Neuronal stem cell (in vitro differentiated cells): Measurements from ENCODE around the gene ZNF500.
A peak's percentile ranks its signal among the peaks of the same experiment; 100 is the strongest.

ENCODE experiments used
- DNase-seq: peaks from one replicate; pipeline ENCODE4 v3.0.0-alpha.2; 2013; ENCODE audit warnings: low spot score
- H2AFZ ChIP-seq: one replicate; pipeline ENCODE4 v1.6.1; 2013; ENCODE audit warnings: mild to moderate bottlenecking, low read length, inconsistent platforms
- H2AK5ac ChIP-seq: 2 replicates; pipeline ENCODE4 v1.6.1; 2013; ENCODE audit warnings: low read depth, mild to moderate bottlenecking, inconsistent platforms, low read length, moderate library complexity, mixed read lengths
- H2BK120ac ChIP-seq: 2 replicates; pipeline ENCODE4 v1.6.1; 2013; ENCODE audit warnings: low read depth, mild to moderate bottlenecking, inconsistent platforms, low read length, moderate library complexity, mixed read lengths
- H2BK12ac ChIP-seq: one replicate; pipeline ENCODE4 v1.6.1; 2013; ENCODE audit warnings: low read length, inconsistent platforms
- H2BK15ac ChIP-seq: 2 replicates; pipeline ENCODE4 v1.6.1; 2013; ENCODE audit warnings: mild to moderate bottlenecking, low read length, inconsistent platforms, mixed read lengths
- H2BK5ac ChIP-seq: one replicate; pipeline ENCODE4 v1.6.1; 2013; ENCODE audit warnings: inconsistent platforms, mild to moderate bottlenecking, low read length, moderate library complexity
- H3K14ac ChIP-seq: one replicate; pipeline ENCODE4 v1.6.1; 2013; ENCODE audit warnings: low read length, inconsistent platforms
- H3K18ac ChIP-seq: 2 replicates; pipeline ENCODE4 v1.6.1; 2013; ENCODE audit warnings: low read length, inconsistent platforms
- H3K23ac ChIP-seq: 2 replicates; pipeline ENCODE4 v1.6.1; 2013; ENCODE audit warnings: low read depth, mild to moderate bottlenecking, mixed read lengths, low read length, inconsistent platforms; ENCODE audit not compliant: poor library complexity
- H3K27ac ChIP-seq: replicated peaks from 3 replicates; pipeline ENCODE4 v1.5.1; 2013; ENCODE audit warnings: low read length, inconsistent platforms
- H3K27me3 ChIP-seq, 3 experiments: 2 replicates each; pipeline ENCODE4 v1.6.1; 2013; ENCODE audit warnings: low read length in 3 of 3, mild to moderate bottlenecking in 2 of 3, inconsistent platforms in 1 of 3, low read depth in 1 of 3, mixed read lengths in 1 of 3, moderate library complexity in 1 of 3; ENCODE audit not compliant: control insufficient read depth in 3 of 3, insufficient read depth in 3 of 3
- H3K36me3 ChIP-seq, 2 donors: replicated peaks in 1 of 2; 2 replicates each; pipeline ENCODE4 v1.6.1; 2013; ENCODE audit warnings: low read length in 2 of 2; ENCODE audit not compliant: control insufficient read depth in 2 of 2, insufficient read depth in 2 of 2
- H3K4ac ChIP-seq: 2 replicates; pipeline ENCODE4 v1.6.1; 2013; ENCODE audit warnings: inconsistent platforms, mild to moderate bottlenecking, low read length, moderate library complexity
- H3K4me1 ChIP-seq, 2 donors: 1 replicate in 1 of 2; 2 replicates in 1 of 2; pipeline ENCODE4 v1.6.1; 2013; ENCODE audit warnings: low read length in 2 of 2, low read depth in 1 of 2; ENCODE audit not compliant: control insufficient read depth in 2 of 2, insufficient read depth in 1 of 2
- H3K4me2 ChIP-seq: one replicate; pipeline ENCODE4 v1.6.1; 2013; ENCODE audit warnings: mild to moderate bottlenecking, low read length, inconsistent platforms; ENCODE audit not compliant: insufficient read depth, poor library complexity, severe bottlenecking
- H3K4me3 ChIP-seq, 2 donors: 2 replicates each; pipeline ENCODE4 v1.5.1; 2013; ENCODE audit warnings: low read length in 2 of 2, mild to moderate bottlenecking in 2 of 2, inconsistent platforms in 1 of 2, moderate library complexity in 1 of 2
- H3K79me1 ChIP-seq: one replicate; pipeline ENCODE4 v1.6.1; 2013; ENCODE audit warnings: low read depth, mild to moderate bottlenecking, inconsistent platforms, low read length, moderate library complexity
- H3K9ac ChIP-seq: one replicate; pipeline ENCODE4 v1.6.1; 2013; ENCODE audit warnings: mild to moderate bottlenecking, low read depth, low read length, inconsistent platforms; ENCODE audit not compliant: poor library complexity
- H3K9me3 ChIP-seq, 2 donors: replicated peaks in 1 of 2; 2 replicates each; pipeline versions ENCODE3 to v1.6.1; 2013; ENCODE audit warnings: low read length in 2 of 2, mild to moderate bottlenecking in 2 of 2, inconsistent platforms in 1 of 2, low read depth in 1 of 2, mixed read lengths in 1 of 2, moderate library complexity in 1 of 2; ENCODE audit not compliant: control insufficient read depth in 2 of 2, insufficient read depth in 1 of 2
- H4K8ac ChIP-seq: one replicate; pipeline ENCODE4 v1.6.1; 2013; ENCODE audit warnings: low read depth, mild to moderate bottlenecking, inconsistent platforms, low read length, moderate library complexity
- H4K91ac ChIP-seq: one replicate; pipeline ENCODE4 v1.6.1; 2013; ENCODE audit warnings: low read length, low read depth, mild to moderate bottlenecking, inconsistent platforms; ENCODE audit not compliant: poor library complexity
- WGBS, 2 donors: extraction: QIAGEN DNeasy Blood & Tissue Kit; methylation state at CpG; one replicate each; pipeline ENCODE4 v1.1.7; 2013; ENCODE audit warnings: missing lambda C conversion rate in 2 of 2, mixed read lengths in 1 of 2; ENCODE audit not compliant: insufficient read length in 2 of 2, insufficient replicate concordance in 1 of 2; ENCODE audit errors: extremely low coverage in 2 of 2; 5-methylcytosine and 5-hydroxymethylcytosine counted together

The ZNF500 gene

GRCh38 chr16:4723071-4723767 lies 43.7 kb downstream of the ZNF500 start:
- Histone ChIP-seq H3K9ac (no peak overlapping the region), H2BK5ac (no peak overlapping the region), H3K4me3 (no peak overlapping the region), H2BK12ac (no peak overlapping the region), H4K91ac (no peak overlapping the region), H2AK5ac (no peak overlapping the region), H3K18ac (no peak overlapping the region), H2BK120ac (no peak overlapping the region), H2AFZ (no peak overlapping the region), H3K79me1 (peaks cover 11% of the 10 kb centered on the region), H3K4me1 (no peaks in the 10 kb centered on the region), H3K23ac (peak overlapping the region; percentile 65), H3K9me3 (no peaks in the 10 kb centered on the region), H2BK15ac (no peak overlapping the region), H3K36me3 (peaks cover 17 to 60% of the 10 kb centered on the region in 2 donors), H3K27ac (no peak overlapping the region), H3K14ac (no peak overlapping the region), H3K27me3 (no peaks in the 10 kb centered on the region), H3K4ac (no peak overlapping the region), H3K4me2 (no peak overlapping the region), H4K8ac (no peak overlapping the region)
- DNase-seq = no peak
- WGBS, 2 donors = no CpG with 5 or more reads among the region's 14 CpGs

DNA sequence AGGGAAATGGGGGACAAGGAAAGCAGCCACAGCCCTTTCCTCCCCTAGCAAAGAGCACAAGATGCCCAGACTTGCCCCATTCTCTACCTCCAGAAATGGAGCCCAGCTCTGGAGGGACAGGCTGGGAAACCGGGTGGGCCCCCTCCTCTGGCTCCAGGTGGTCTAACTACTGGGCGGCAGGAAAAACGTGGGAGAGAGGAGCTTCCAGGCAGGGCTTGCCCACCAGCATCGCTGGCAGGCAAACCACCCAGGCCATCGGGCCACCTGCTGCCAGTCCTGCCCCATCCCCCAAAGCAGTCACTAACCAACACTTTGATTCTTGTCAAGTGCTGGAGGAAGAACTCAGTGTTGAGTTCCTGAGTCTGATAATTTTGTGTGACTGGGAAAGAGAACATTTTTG lies 48.5 kb downstream of the ZNF500 start:
- DNase-seq = no peak
- Histone ChIP-seq H3K4me3 (no peak overlapping the region), H2AFZ (no peak overlapping the region), H3K18ac (no peak overlapping the region), H3K4ac (no peak overlapping the region), H3K27ac (no peak overlapping the region), H3K9ac (no peak overlapping the region), H3K27me3 (no peaks in the 10 kb centered on the region), H2AK5ac (no peak overlapping the region), H3K79me1 (peaks cover 3% of the 10 kb centered on the region), H2BK5ac (no peak overlapping the region), H4K8ac (no peak overlapping the region), H3K4me1 (no peaks in the 10 kb centered on the region), H3K4me2 (no peak overlapping the region), H3K23ac (no peak overlapping the region), H2BK12ac (no peak overlapping the region), H2BK120ac (no peak overlapping the region), H3K9me3 (no peaks in the 10 kb centered on the region), H3K36me3 (peaks cover 12 to 40% of the 10 kb centered on the region in 2 donors), H3K14ac (no peak overlapping the region), H4K91ac (no peak overlapping the region), H2BK15ac (no peak overlapping the region)
- no CpG with 5 or more reads among the region's 5 CpGs for WGBS, 2 donors

DNA sequence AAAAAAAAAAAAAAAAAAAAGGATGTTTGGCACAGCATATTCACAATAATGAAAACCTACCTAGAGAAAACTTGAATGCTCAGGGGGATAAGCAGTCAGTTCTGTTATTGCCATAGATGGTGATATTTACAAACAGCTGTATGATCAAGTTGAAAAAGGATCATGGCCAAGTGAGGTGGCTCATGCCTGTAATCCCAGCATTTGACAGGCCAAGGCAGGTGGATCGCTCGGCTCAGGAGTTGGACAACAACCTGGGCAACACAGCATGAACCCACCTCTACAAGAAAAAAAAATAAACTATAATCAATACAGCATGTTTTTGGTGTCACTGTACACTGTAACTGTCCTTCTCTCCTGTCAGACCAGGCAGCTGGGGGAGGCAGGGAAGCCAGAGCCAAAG lies 52.0 kb downstream of the ZNF500 start:
- no peak overlapping the region for H2AFZ ChIP-seq
- H3K9me3 ChIP-seq = no peaks in the 10 kb centered on the region
- H3K4me3 ChIP-seq = no peak overlapping the region
- WGBS, 2 donors = no CpG with 5 or more reads among the region's 2 CpGs
- H3K36me3 ChIP-seq = peaks cover 10 to 56% of the 10 kb centered on the region in 2 donors
- H3K4ac ChIP-seq = no peak overlapping the region
- H3K4me1 ChIP-seq = no peaks in the 10 kb centered on the region
- H3K27ac ChIP-seq = no peak overlapping the region
- H4K8ac ChIP-seq = no peak overlapping the region
- H2AK5ac ChIP-seq = no peak overlapping the region
- H3K23ac ChIP-seq = no peak overlapping the region
- H3K79me1 ChIP-seq = peaks cover 3% of the 10 kb centered on the region
- no peak overlapping the region for H4K91ac ChIP-seq
- no peak overlapping the region for H2BK5ac ChIP-seq
- DNase-seq = no peak
- H3K27me3 ChIP-seq = no peaks in the 10 kb centered on the region
- no peak overlapping the region for H3K14ac ChIP-seq
- H3K18ac ChIP-seq = no peak overlapping the region
- no peak overlapping the region for H3K9ac ChIP-seq
- no peak overlapping the region for H2BK15ac ChIP-seq
- no peak overlapping the region for H2BK12ac ChIP-seq
- H2BK120ac ChIP-seq = no peak overlapping the region
- H3K4me2 ChIP-seq = no peak overlapping the region

DNA sequence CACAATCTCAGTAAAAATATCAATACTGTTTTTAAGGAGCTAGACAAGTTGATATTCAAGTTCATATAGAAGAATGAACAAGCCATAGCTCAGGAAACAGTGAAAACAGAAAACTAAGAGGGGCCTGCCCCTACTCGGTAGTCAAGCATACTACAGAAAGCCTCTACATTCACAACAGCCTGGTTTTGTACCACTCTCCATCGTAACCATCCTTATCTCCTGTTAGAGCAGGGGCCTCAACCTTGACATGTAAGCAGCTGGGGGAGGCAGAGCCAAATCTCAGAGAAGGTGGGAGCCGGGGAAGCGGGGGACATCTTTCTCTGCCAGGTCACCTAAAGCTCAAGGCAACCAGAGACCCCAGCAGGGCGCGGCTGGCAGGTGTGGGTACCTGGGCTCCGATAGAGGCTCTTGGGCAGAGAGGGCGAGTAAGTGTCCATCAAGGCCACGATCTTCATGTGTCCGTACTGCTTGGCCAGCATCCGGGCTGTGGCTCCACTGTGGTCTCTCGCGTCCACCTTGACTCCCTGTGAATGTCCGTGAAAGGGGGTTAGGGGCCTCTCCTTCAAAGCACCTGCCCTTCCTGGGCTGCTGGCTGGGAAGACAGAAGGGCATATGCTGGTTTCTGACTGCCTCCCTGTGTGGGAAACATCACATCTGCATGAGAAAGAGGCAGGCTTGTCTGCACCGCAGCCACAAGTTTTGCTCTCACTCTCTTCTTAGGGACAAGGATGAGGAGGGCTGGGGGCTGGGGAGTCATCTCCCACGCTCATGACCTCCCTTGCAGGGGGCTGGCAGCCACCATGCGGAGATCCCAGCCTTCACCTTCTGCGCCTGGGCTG lies 53.1 kb downstream of the ZNF500 start:
- no CpG with 5 or more reads among the region's 18 CpGs for WGBS, 2 donors
- Histone ChIP-seq H4K91ac (no peak overlapping the region), H3K4ac (no peak overlapping the region), H3K23ac (peak overlapping the region; percentile 65), H3K9ac (peak overlapping the region; percentile 21), H3K4me3 (no peak overlapping the region), H3K4me1 (no peaks in the 10 kb centered on the region), H2AFZ (no peak overlapping the region), H3K18ac (no peak overlapping the region), H3K14ac (no peak overlapping the region), H3K36me3 (peaks cover 13 to 57% of the 10 kb centered on the region in 2 donors), H2AK5ac (no peak overlapping the region), H3K79me1 (peaks cover 3% of the 10 kb centered on the region), H2BK5ac (peak overlapping the region; percentile 82), H3K4me2 (no peak overlapping the region), H2BK15ac (no peak overlapping the region), H3K27me3 (no peaks in the 10 kb centered on the region), H3K9me3 (no peaks in the 10 kb centered on the region), H2BK120ac (no peak overlapping the region), H4K8ac (no peak overlapping the region), H2BK12ac (no peak overlapping the region), H3K27ac (no peak overlapping the region)
- DNase-seq = no peak
